IPS-15b (cell line): ENCODE data around the gene ERVW-1.
"Not testable (repeated sequence)": the region's sequence is repeated elsewhere in the genome, so short reads cannot be mapped to it uniquely, and the experiment has no call there.

ENCODE experiments used
- H3K27me3 ChIP-seq: one replicate; pipeline ENCODE4 v1.6.1; 2013; ENCODE audit warnings: low read length; ENCODE audit not compliant: control insufficient read depth, insufficient read depth
- H3K36me3 ChIP-seq: one replicate; pipeline ENCODE4 v1.6.1; 2013; ENCODE audit warnings: low read length; ENCODE audit not compliant: control insufficient read depth, insufficient read depth
- H3K4me1 ChIP-seq: one replicate; pipeline ENCODE4 v1.6.1; 2013; ENCODE audit warnings: mild to moderate bottlenecking, low read length; ENCODE audit not compliant: control insufficient read depth, insufficient read depth
- H3K4me3 ChIP-seq: one replicate; pipeline ENCODE4 v1.5.1; 2013; ENCODE audit warnings: low read depth, low read length
- H3K9ac ChIP-seq: one replicate; pipeline ENCODE4 v1.6.1; 2013; ENCODE audit warnings: low read depth, mild to moderate bottlenecking, low read length
- H3K9me3 ChIP-seq: one replicate; pipeline ENCODE4 v1.6.1; 2013; ENCODE audit warnings: mild to moderate bottlenecking, low read length; ENCODE audit not compliant: control insufficient read depth, insufficient read depth

The ERVW-1 gene

DNA sequence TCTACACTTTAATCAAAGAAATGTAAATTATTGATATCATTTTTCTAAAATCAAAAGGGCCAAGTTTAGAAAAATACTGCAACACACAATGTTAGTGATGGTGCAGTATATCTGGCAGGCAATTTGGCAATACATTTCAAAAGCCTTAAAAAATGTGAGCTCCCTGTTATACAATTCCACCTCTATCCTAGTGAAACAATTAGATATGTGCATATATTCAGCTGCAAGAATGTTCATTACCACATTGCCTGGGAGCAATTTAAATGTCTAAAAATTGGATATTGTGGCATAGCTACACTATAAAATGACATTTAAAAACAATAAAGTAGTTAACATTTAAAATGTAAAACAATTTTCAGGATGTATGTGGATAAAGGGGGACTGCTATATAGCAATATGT lies 10.1 kb upstream of the ERVW-1 start:
- Histone ChIP-seq H3K4me1 (no peaks in the 10 kb centered on the region), H3K4me3 (no peak overlapping the region), H3K9ac (no peak overlapping the region), H3K9me3 (no peaks in the 10 kb centered on the region), H3K27me3 (no peaks in the 10 kb centered on the region), H3K36me3 (peaks cover 10% of the 10 kb centered on the region)

DNA sequence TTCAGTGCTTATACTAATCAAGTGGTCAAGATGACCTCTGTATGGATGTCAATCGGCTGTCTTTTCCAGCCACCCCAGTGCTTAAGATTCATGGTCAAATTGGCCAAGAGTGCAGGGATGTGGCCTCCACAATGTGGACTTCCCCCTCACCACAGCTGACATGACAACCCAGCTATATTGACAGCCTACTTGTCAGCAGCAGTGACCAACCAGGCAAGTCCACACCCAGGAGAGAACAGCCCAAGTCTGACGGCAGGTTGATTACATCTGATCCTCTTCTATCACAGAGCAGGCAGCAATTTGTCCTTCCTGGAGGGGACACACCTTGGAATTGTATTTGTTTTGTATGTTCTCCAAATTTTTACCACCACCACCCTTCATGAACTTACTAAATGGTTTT lies 8.2 kb upstream of the ERVW-1 start:
- H3K4me3 ChIP-seq, result no peak overlapping the region
- H3K4me1 ChIP-seq, result no peaks in the 10 kb centered on the region
- no peaks in the 10 kb centered on the region for H3K9me3 ChIP-seq
- H3K36me3 ChIP-seq, result peaks cover 10% of the 10 kb centered on the region
- H3K9ac ChIP-seq, result no peak overlapping the region
- H3K27me3 ChIP-seq, result no peaks in the 10 kb centered on the region

DNA sequence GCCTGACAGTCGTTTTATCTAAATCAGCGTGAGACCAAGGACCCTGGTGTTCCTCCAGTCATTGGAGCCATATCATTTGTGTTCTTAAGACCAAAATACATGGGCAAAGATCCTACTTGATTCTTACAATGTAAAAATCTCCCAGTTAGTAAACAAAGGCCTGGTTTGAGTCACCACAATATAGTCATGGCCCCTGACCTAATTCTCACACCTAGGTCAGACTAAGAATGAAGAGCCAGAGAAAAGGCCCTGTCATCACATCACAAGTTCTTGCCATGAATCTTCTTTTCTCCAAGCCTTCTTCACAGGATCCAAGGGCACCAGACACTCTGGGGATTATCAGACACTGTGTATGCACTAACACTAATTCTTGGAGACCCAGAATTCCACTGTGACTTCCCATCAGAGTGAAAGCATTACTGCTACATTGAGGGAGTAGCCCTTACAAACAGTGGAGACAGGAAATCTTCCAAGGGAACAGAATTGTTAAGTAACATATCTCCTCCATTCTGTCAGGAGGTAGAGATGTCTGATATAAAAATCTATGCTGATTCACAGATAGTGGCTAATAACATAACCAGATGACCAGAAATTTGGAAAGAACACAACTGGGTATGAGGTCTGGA lies 7.6 kb upstream of the ERVW-1 start:
- Histone ChIP-seq H3K9ac (no peak overlapping the region), H3K4me3 (no peak overlapping the region), H3K4me1 (no peaks in the 10 kb centered on the region), H3K27me3 (no peaks in the 10 kb centered on the region), H3K36me3 (peaks cover 10% of the 10 kb centered on the region), H3K9me3 (no peaks in the 10 kb centered on the region)

DNA sequence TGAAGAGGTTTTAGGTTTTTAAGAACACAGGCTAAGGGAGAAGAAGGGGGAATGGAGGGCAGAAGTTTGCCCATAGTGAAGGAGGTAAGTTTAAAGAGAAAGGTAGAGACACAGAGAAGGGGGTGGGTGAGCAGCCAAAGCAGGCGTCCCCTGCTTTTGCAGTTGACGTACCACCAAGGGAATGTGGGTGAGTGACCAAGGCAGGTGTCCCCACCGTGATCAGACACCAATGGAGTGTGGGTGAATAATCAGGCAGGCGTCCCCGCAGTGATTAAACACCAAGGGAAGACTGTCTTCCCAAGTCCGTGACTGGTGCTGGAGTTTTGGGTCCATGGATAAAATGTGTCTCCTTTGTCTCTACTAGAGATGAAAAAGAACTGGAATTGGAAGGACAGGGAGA lies 6.5 kb upstream of the ERVW-1 start:
- peaks cover 10% of the 10 kb centered on the region for H3K36me3 ChIP-seq
- H3K4me3 ChIP-seq, H3K27me3 ChIP-seq, H3K9me3 ChIP-seq, H3K9ac ChIP-seq, H3K4me1 ChIP-seq: not testable (repeated sequence)

DNA sequence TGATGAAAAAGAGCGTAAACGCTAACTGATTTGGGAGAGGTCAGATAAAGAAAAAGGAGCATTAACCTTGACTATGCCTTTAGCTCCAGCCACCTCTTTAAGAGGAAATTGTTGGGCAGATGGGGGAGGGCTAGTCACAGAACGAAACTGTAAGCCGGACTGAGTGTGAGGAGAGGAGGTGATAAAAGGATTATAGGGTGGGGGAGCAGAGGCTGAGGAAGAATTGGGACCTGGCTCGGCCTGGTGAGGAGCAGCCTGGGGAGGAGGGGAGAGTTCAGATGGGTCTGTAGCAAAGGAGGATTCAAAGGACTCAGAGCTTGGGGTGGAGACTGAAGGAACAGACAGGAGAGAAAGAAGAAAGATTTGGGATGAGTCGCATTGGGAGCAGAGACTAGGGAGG lies 5.9 kb upstream of the ERVW-1 start:
- not testable (repeated sequence) for H3K9ac ChIP-seq, H3K4me3 ChIP-seq, H3K27me3 ChIP-seq, H3K9me3 ChIP-seq, H3K4me1 ChIP-seq
- H3K36me3 ChIP-seq, result peaks cover 10% of the 10 kb centered on the region

GRCh38 chr7:92479146-92479545 lies 1.4 kb upstream of the ERVW-1 start:
- not testable (repeated sequence) for H3K27me3 ChIP-seq, H3K9ac ChIP-seq, H3K4me3 ChIP-seq, H3K4me1 ChIP-seq, H3K36me3 ChIP-seq, H3K9me3 ChIP-seq

DNA sequence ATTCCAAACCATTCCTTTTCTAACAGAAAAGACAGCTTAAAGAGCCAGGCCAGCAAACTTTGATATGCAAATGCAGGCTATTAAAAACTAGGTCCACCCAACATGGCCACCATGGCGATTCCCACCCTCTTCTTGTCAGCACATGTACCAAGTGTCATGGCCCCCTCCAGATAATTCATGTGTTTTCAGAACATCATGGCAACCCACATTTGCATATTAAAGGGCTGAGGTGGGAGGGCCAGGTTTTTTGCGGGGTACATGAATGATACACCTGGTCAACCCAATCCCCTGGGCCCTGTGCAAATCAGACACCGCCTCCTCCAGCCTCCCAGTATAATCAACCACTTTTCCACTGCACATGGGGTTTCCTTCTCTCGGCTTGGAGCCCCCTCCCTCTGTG lies 965 bp upstream of the ERVW-1 start:
- Histone ChIP-seq H3K27me3 (no peaks in the 10 kb centered on the region), H3K9ac (no peak overlapping the region), H3K4me1 (peaks cover 7% of the 10 kb centered on the region), H3K4me3 (no peak overlapping the region), H3K9me3 (no peaks in the 10 kb centered on the region), H3K36me3 (no peaks in the 10 kb centered on the region)

GRCh38 chr7:92478095-92478494 lies 349 bp upstream of the ERVW-1 start:
- peaks cover 7% of the 10 kb centered on the region for H3K4me1 ChIP-seq
- H3K36me3 ChIP-seq, result no peaks in the 10 kb centered on the region
- H3K9ac ChIP-seq, result no peak overlapping the region
- H3K4me3 ChIP-seq, result no peak overlapping the region
- H3K9me3 ChIP-seq, result no peaks in the 10 kb centered on the region
- no peaks in the 10 kb centered on the region for H3K27me3 ChIP-seq

DNA sequence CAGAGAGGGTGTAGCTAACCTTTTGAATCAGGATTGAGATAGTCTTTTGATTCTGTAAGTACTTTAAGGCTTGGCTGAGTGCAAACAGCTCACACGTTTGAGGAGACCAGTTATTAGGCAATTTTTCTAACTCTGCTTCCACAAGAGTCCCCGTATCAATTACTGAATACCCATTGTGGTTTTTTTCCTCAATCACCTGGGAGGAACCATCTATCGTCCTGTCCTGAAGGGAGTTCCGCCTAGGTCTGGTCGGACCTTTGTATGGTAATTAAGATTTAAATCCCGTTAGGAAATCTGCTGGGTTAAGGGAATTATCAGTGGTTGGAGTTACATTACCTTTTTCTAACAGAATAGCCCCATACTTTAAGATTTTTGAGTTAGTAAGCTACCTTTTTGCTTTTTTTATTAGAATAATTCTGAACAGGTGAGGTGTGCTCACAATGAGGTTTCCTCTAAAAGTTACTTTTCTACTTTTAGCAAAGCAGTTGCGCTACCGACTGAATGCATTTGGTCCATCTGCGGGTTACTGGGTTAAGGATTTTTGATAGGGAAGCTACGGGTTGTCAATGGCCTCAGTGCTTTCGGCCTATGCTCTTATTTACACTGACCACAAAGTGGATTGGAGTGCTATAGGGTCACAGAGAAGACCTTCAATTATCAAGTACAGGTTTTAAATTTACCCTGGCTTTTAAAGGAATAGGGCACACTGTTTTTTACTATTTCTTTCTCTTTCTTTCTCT lies 1.7 kb downstream of the ERVW-1 start:
- not testable (repeated sequence) for H3K27me3 ChIP-seq, H3K9me3 ChIP-seq, H3K4me3 ChIP-seq, H3K36me3 ChIP-seq, H3K9ac ChIP-seq, H3K4me1 ChIP-seq

DNA sequence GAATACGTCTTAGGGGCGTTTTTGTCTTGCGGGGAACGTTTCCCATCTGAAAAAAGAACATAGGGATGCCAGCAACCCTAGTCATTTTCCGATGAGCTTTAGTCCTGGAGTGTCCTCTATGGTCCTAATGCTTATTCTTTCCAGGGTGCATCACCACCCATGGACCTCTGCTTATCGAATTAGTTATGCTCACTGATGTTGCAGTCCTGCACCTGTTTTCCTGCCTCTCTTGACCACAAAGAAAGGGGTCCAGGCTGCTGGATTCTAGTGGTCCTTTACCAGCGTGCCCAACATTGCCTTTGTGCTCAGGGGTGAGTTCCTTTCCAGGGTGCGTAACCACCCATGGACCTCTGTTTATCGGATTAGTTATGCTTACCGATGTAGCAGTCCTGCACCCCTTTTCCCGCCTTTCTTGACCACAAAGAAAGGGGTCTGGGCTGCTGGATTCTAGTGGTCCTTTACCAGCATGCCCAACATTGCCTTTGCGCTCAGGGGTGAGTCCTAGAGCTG lies 2.4 kb downstream of the ERVW-1 start:
- not testable (repeated sequence) for H3K27me3 ChIP-seq, H3K9me3 ChIP-seq, H3K36me3 ChIP-seq, H3K9ac ChIP-seq, H3K4me3 ChIP-seq, H3K4me1 ChIP-seq

DNA sequence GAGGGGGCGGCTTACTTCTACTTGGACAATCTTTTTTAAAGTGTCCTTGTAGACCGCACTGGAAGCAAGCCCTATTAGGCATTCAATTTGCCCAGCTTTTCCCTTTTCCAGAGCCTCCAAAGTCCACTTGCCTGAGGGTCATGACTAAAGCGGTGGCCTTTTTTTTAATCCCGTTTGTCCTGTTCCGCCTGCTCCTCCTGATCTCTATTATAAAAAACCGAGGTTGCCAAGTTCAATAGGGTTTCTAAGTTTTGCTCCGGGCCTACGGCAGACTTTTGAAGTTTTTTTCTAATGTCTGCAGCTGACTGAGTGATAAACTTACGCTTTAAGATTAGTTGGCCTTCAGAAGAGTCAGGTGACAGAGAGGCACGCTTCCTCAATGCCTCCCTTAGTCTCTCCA lies 3.8 kb downstream of the ERVW-1 start:
- not testable (repeated sequence) for H3K9me3 ChIP-seq, H3K4me1 ChIP-seq, H3K36me3 ChIP-seq, H3K9ac ChIP-seq, H3K4me3 ChIP-seq, H3K27me3 ChIP-seq

GRCh38 chr7:92468589-92468988 lies 9.2 kb downstream of the ERVW-1 start:
- not testable (repeated sequence) for H3K4me1 ChIP-seq, H3K9ac ChIP-seq, H3K27me3 ChIP-seq, H3K4me3 ChIP-seq, H3K36me3 ChIP-seq, H3K9me3 ChIP-seq
